ENCODE measurements around the gene TNIK. TPM values are rescaled to one million over a fixed set of nuclear protein-coding genes. Genes with fewer than 3 reads are reported as not detected.

TNIK gene
- total RNA-seq, 2 donors from 2014 or later: 9.0 to 11.6 TPM

- no peaks in the 10 kb centered on the region for H3K4me1 ChIP-seq
- H3K4me3 ChIP-seq: no peak overlapping the region
- TF ChIP-seq, protein P1, sequence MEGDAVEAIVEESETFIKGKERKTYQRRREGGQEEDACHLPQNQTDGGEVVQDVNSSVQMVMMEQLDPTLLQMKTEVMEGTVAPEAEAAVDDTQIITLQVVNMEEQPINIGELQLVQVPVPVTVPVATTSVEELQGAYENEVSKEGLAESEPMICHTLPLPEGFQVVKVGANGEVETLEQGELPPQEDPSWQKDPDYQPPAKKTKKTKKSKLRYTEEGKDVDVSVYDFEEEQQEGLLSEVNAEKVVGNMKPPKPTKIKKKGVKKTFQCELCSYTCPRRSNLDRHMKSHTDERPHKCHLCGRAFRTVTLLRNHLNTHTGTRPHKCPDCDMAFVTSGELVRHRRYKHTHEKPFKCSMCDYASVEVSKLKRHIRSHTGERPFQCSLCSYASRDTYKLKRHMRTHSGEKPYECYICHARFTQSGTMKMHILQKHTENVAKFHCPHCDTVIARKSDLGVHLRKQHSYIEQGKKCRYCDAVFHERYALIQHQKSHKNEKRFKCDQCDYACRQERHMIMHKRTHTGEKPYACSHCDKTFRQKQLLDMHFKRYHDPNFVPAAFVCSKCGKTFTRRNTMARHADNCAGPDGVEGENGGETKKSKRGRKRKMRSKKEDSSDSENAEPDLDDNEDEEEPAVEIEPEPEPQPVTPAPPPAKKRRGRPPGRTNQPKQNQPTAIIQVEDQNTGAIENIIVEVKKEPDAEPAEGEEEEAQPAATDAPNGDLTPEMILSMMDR (IDR thresholded peaks at IDR 0.05): no peak
- no peaks in the 10 kb centered on the region for H3K27me3 ChIP-seq
- no peaks in the 10 kb centered on the region for H3K36me3 ChIP-seq
- H3K27ac ChIP-seq: no peak overlapping the region
- no peak for DNase-seq (ENCODE audit: low spot score)
- no peaks in the 10 kb centered on the region for H3K9me3 ChIP-seq
Measured at GRCh38 chr3:171038342-171038741, 421.9 kb downstream of the TNIK start.

DNA sequence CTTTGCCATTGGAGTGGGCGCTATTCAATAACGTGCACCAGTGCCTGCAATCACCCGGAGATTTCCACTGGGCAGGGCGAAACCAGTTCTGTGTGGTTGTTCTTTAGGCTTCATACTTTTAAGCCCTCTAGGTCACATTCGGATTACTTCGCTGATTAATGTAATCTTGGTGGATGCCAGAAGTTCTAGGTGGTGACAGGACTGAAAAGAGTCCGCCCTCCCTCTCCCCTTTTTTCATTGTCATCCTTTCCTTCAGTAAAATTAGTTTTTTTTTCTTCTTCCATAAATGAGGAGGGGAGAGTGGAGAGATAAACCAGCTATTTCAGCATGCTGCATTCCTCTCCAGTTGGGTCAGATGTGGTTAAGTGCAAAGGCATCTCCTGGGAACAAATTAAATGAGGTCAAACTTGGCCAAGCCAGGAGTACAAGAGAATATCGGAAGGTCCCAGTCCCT, 431.4 kb downstream of the TNIK start:
- no peaks in the 10 kb centered on the region for H3K27me3 ChIP-seq
- H3K27ac ChIP-seq: no peak overlapping the region
- TF ChIP-seq, protein P1 (IDR thresholded peaks at IDR 0.05): no peak
- DNase-seq (ENCODE audit: low spot score): no peak
- H3K4me1 ChIP-seq: peaks cover 0 to 21% of the 10 kb centered on the region in 2 donors
- H3K4me3 ChIP-seq: peak overlapping the region; percentile 15 to 47
- no peaks in the 10 kb centered on the region for H3K9me3 ChIP-seq
- no peaks in the 10 kb centered on the region for H3K36me3 ChIP-seq

- no peak overlapping the region for H3K27ac ChIP-seq
- H3K36me3 ChIP-seq: no peaks in the 10 kb centered on the region
- peaks cover 0 to 21% of the 10 kb centered on the region in 2 donors for H3K4me1 ChIP-seq
- H3K4me3 ChIP-seq: peak overlapping the region; percentile 15 to 47
- no peaks in the 10 kb centered on the region for H3K9me3 ChIP-seq
- DNase-seq (ENCODE audit: low spot score): no peak
- TF ChIP-seq, protein P1 (IDR thresholded peaks at IDR 0.05): no peak
- no peaks in the 10 kb centered on the region for H3K27me3 ChIP-seq
Measured at GRCh38 chr3:171028025-171028778, 432.0 kb downstream of the TNIK start.

DNA sequence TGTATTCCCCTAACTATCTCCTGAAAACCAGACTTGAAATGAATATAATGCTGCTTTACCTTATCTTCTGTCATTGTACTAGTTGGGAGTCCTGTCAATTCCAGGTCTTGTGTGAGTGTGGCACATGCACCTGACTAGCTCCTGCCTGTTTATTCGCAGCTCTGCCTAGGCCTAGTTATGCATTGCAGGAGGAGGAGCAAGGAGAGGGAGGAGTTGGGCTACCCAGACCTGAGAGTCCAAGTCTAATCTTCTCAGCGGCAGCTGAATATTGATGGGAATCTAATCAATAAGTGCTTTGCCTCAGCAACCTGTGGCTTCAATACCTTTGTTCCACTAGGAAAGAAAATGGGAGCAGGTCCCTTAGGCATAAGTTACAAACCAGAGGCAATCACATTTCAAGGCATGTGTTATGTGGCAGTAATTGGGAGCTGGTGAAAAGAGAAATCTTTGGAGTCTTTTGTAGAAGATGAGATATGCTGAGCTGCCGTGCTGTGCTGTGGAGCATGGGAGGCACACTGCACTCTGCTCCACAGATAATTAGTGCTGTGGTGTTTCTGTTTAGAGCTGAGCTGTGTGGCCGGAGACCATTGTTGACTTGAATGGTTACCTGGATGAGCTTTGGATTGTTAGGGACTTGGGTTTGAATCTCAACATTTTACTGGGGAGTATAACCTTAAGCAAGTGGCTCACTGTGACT, 433.5 kb downstream of the TNIK start, which contains the start of gene SLC2A2:
TSS of gene SLC2A2 (minus strand) at position 124 of the 697 bp plus-strand sequence. CDS start at position 74, 50 bp downstream.
- no peak within 1 kb of the TSS for H3K27ac ChIP-seq
- H3K4me1 ChIP-seq: peaks cover 0 to 21% of the 10 kb centered on the region in 2 donors
- no peaks in the 10 kb centered on the region for H3K27me3 ChIP-seq
- H3K9me3 ChIP-seq: no peaks in the 10 kb centered on the region
- no peak for DNase-seq (ENCODE audit: low spot score)
- no peak within 1 kb of the TSS for H3K4me3 ChIP-seq
- no peaks in the 10 kb centered on the region for H3K36me3 ChIP-seq
- TF ChIP-seq, protein P1 (IDR thresholded peaks at IDR 0.05): no peak

- H3K27ac ChIP-seq: no peak overlapping the region
- no peaks in the 10 kb centered on the region for H3K36me3 ChIP-seq
- no peak overlapping the region for H3K4me3 ChIP-seq
- H3K4me1 ChIP-seq: peaks cover 0 to 10% of the 10 kb centered on the region in 2 donors
- DNase-seq (ENCODE audit: low spot score): no peak
- H3K9me3 ChIP-seq: no peaks in the 10 kb centered on the region
- H3K27me3 ChIP-seq: no peaks in the 10 kb centered on the region
- TF ChIP-seq, protein P1 (IDR thresholded peaks at IDR 0.05): no peak
Measured at GRCh38 chr3:171023566-171023965, 436.6 kb downstream of the TNIK start.

Measured in right atrium auricular region (tissue), 2 donors.